Neural cell (in vitro differentiated cells): Measurements from ENCODE around the gene MAIP1.

Experiments used
- CTCF ChIP-seq: fragments of 450-650 bp; IDR thresholded peaks from 2 replicates; pipeline ENCODE4 v1.5.1; 2014; ENCODE audit warnings: antibody characterized with exemption, mild to moderate bottlenecking, moderate library complexity; ENCODE audit not compliant: poor library complexity, severe bottlenecking
- EP300 ChIP-seq: fragments of 450-650 bp; conservative IDR thresholded peaks from 2 replicates; pipeline ENCODE4 v1.6.1; 2014; ENCODE audit warnings: antibody characterized with exemption, mild to moderate bottlenecking, moderate library complexity; ENCODE audit not compliant: poor library complexity, severe bottlenecking

- TF ChIP-seq EP300 (no peak), CTCF (no peak)
Observed at GRCh38 chr2:199911877-199912161, 43.6 kb upstream of the MAIP1 start.
